Stimulated activated CD8-positive, alpha-beta memory T cell treated with anti-CD3 and anti-CD28 coated beads, Interleukin-7, amount 100 ng/mL, for 1 hour (primary cell): ENCODE measurements around the gene ABTB2.
"Not testable (repeated sequence)": the region's sequence is repeated elsewhere in the genome, so short reads cannot be mapped to it uniquely, and the experiment has no call there.

ENCODE experiments used
- DNase-seq, 2 donors: peaks; one replicate each; pipeline ENCODE4 v3.0.0-alpha.2; 2020; ENCODE audit warnings: low read depth in 2 of 2

ABTB2 gene

DNA sequence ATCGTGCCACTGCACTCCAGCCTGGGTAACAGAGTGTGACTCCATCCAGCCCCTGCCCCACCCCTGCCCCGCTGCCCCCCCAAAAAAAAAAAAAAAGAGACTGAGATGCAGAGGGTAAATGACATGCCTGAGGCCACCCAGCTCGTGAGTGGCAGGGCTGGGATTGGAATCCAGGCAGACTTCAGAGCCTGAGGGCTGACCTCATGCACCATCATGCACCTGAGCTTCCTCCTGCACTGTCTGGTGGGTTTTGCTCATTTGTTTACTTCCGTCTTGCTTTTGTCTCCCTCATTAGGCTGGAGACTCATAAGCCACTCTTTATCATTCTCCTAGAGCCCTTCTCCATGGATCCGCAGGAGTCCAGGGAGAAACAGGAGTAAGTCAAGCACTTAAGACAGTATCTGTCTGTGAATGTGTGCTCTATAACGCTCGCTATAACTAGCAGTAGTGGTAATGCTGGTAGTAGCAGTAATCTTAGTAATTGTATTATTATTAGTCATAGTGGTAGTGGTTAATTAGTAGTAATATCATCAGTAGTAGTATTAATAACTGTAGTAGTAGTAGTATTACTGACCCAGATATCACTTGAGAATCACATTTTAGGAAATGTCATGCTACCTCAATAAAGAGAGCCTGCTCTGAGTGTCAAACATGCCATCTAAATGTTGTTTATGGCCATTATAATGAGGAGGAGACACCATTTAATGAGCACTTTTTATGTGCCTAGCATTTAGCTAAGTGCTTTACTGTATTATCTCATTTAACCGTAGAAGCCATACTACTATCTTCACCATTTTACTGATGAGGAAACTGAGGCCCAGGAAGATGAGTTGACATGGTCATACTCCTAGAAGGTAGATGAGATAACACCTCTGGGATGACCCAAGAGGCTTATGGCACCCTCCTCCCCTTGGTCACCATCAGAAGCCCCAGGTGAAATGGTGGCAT is 167.3 kb downstream of the ABTB2 start:
- no peak for DNase-seq

DNA sequence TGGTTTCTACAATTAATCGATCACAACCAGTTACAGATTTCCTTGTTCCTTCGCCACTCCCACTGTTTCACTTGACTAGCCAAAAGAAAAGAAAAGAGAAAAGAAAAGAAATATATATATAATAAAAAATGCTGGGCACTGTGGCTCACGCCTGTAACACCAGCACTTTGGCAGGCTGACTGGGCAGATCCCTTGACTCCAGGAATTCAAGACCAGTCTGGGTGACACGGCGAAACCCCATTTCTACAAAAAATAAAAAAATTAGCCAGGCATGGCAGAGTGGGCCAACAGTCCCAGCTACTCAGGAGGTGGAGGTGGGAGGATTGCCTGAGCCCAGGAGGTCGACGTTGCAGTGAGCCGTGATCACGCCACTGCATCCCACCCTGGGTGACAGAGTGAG is 168.6 kb downstream of the ABTB2 start:
- no peak for DNase-seq

GRCh38 chr11:34188181-34188580 is 169.6 kb downstream of the ABTB2 start:
- DNase-seq, result no peak

DNA sequence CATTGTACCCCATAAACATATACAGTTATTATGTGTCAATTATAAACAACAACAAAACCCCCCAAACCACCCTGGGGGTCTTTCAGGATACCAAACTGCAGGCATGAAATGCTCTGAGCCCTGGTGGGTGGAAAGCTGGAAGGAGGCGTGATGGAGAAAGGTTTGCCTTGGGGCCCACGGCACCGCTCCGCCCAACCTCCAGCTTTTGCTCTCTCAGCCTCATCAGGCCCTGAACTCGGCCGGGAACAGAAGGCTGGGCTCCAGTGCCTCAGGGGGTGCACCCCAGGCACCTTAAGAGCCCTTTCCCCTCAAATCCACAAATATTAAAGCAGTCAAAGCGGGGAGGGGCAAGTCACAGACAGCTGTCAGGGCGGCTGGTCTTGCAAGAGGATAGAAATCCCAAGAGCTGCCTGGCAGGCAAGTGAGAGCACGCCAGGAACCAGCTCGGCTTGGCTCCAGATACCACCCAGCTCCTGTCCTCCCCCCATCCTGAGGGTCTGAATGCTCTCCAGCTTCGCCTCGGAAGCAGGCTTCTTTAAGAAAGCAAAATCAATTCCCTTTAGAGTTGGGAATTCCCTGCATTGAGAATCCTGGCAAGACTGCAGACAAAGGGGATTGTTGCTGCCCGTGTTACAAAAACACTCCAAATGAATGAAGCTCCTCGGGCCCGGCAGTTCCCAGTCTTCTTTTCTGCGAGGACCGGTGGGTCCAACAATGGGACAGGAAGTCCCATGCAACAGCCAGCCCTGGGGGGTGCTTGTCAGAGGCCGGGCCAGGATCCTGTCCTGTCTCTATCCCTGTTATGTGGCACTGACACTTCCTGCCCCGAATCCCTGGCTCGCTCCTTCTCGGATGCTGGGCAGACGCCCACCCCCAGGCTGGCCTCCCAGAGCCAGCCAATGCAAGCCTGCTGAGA is 171.6 kb downstream of the ABTB2 start:
- DNase-seq, result no peak

GRCh38 chr11:34184505-34185015 is 173.2 kb downstream of the ABTB2 start:
- no peak for DNase-seq

DNA sequence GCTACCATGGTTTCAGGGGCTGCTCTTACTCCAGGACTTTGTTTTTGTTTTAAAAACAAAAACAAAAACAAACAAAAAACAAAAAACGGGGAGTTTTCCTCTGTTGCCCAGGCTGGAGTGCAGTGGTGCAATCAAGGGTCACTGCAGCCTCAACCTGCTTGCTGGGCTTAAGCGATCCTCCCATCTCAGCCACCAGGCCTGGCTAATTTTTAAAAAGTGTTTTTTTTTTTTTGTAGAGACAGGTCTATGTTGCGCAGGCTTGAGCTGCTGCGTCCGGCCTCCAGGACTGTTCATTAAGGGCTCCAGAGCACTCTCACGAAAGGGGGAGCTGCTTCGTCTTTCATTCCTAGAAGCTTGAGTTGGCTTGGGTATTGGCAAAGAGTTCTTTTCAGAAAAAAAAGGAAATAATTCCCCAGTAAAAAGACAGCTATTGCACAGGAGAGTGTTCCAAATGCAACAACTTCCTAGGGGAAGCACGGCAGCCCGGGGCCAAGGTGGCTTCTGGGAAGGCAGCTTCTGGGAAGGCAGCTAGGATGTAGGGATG is 173.9 kb downstream of the ABTB2 start:
- DNase-seq, result no peak

GRCh38 chr11:34182921-34183685 is 174.7 kb downstream of the ABTB2 start:
- DNase-seq, result no peak

- no peak for DNase-seq
These were observed 175.4 kb downstream of the ABTB2 start for GRCh38 chr11:34182425-34182824.

GRCh38 chr11:34181856-34182405 is 175.9 kb downstream of the ABTB2 start:
- DNase-seq, result no peak

- DNase-seq, result no peak
These were observed 176.6 kb downstream of the ABTB2 start for GRCh38 chr11:34181251-34181650.

DNA sequence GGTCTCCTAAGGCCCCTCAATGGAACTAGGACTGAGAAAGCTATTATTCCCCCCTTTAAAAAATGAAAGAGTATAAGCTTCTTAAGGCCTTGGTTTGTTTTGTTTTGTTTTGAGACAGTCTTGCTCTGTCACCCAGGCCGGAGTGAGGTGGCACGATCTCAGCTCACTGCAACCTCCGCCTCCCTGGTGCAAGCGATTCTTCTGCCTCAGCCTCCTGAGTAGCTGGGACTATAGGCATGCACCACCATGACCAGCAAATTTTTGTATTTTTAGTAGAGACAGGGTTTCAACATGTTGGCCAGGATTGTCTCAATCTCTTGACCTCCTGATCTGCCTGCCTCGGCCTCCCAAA is 177.0 kb downstream of the ABTB2 start:
- DNase-seq, result not testable (repeated sequence)

DNA sequence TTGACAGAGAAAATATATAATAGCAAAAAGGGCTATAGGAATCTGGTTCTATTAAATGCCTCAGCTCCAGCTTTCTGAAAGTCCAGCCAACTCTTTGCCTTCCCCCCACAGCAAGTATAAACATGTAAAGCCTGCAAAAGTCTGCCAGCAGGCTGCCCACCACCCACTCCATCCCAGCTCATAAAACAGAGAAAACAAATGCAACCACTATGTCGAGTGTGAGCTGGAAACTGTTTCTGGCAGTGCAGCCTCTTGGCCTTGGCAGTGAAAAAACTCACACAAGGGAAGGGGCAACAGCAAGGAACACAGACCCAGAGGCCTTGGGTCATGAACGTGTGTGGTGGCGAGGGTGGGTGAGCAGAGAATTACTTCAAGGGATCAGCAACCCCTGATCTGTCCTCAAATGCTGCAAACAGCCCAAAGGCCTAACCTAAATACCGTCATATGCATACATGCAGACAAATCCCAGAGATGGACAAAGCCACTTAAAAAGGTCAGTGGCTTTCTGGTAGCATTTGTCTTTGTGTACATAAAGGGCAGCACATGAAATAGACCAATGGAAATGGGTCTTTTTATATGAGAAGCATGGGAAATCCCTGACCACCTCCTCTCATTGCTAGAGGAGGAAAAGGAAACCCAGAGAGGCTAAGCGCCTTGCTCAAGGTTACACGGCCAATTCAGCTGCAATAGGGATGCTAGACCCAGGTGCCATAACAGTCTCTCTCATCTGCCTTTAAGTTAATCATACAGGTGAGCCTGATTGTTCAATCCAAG is 177.6 kb downstream of the ABTB2 start:
- no peak for DNase-seq

DNA sequence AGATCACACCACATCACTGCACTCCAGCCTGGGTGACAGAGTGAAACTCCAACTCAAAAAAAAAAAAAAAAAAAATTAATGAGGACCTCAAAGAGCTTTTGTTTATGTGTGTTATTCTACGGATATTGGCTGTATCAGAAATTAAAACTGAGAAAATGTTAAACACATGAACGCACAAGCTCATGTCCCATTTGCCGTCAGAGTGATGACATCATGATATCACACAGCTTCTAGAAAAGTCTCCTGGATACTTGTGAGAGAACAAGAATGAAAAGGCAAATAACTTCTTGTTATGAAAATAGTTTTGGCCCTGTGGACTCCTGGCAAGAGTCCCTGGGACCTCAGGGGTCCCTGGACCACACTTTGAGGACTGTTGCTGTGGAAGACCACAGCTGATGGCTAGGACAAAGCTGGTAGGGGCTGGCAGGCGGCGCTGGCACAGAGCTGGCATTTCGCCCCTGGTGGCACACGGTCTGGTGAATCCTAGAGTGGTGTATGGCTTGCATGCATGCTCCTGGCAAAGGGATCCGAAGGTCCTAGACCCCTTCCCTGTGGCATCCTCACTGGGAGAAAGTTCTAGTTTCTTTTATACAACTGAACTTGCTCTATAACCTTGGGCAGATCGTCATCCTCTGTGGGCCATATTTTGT is 178.7 kb downstream of the ABTB2 start:
- no peak for DNase-seq

GRCh38 chr11:34178209-34178821 is 179.5 kb downstream of the ABTB2 start:
- DNase-seq, result no peak

DNA sequence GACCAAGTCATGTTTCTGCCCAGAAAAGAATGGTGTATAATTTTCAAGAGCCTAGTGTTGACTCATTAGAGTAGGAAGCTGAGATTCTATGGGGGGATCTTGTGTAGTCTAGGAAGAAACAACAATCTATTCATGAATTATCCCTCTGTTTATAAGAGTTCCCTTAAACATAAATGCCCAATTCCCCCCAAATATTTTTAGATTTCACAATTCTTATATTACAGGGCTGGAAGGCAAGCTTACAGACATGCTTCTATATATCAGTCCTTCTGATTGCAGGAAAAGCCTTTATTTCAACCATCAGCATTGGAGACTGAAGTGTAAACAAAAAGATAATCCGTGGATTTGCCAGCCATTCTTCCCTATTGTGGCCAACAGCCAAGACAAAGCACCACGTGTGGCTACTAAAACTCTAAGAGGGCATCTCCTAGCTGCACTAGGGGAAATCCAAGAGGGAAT is 181.0 kb downstream of the ABTB2 start:
- no peak for DNase-seq

- DNase-seq, result no peak
These were observed 182.4 kb downstream of the ABTB2 start for GRCh38 chr11:34175284-34176019.

DNA sequence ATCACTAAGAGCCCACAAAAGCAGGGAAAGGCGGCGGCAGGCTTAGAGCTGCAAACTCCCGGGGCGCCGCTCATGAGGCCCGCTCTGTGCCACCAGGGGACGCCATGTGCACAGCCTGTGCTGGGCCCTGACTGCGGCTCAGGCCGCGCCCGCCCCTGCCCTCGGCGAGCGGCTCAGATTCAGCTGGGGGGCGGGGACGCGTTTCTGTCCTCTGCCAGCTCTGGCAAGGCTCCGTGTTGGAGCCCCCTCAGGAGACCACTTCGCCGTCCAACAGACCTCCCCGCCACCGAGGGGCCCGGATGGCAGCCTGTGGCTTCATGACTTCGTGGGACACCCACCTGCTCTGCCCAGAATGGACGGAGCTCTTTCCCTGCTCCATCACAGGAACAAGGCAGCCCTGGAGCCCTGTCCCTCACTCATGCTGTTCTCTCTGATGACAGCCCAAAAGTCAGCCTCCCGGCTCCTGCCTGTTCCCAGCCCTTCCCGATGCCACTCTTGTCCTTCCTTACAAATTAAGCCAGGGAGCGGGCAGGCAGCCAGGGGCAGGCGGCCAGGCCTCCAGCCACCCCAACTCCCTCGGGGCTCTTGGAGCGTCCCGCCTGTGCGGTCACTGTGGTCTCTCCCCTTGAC is 183.3 kb downstream of the ABTB2 start:
- peak; percentile 60 to 66 for DNase-seq

- DNase-seq, result no peak
These were observed 184.8 kb downstream of the ABTB2 start for GRCh38 chr11:34173050-34173449.
